IPS-11a (cell line): ENCODE results near the gene FAT1.

ENCODE experiments used
- H3K4me3 ChIP-seq: one replicate; pipeline ENCODE4 v1.5.1; 2013; ENCODE audit warnings: low read depth, low read length, control low read depth

The FAT1 gene

DNA sequence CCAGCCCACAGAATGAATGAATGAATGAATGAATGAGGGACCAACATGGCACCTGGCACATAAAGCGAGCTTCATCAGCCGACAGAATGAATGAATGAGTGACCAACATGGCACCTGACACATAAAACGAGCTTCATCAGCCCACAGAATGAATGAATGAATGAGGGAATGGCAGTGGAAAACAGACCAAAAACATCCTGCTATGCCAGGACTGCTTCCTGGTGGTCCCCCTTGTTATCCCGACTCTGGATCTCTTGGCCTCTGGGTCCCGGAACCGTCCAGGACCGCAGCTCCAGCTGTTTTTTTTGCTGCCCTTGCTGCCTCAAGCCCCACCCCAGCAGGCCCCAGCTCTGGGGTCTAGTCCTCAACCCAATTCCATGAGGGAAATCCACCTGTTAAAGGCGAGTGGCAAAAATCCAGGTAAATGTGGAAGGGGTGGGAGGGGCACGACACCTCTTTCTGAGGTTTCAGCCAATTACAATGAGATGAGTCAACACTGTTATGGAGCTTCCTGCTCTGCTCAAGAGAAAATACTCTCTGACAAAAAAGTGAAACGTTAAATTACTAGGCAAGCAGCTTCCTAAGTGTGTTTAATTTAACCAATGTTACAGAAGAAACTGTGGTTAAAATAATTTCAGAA is 96.3 kb downstream of the FAT1 start:
- H3K4me3 ChIP-seq = no peak overlapping the region

DNA sequence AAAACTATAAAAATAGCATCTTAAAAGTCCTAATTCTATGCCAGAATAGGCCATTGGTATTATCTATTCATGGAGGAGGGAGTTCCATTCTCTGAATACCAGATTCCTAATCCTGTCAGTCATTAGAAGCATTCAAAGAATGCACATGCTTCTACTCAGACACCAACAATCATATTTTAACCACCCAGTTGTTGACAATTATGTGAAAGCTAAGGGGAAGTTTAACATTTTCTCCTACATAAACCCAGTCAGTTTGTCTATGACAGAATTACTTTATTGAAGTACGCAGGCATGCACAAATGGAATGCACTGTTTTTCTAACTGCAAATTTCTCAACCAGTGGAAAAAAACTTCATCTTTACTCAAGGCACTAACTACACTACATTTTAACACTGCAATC is 98.7 kb downstream of the FAT1 start:
- no peak overlapping the region for H3K4me3 ChIP-seq

DNA sequence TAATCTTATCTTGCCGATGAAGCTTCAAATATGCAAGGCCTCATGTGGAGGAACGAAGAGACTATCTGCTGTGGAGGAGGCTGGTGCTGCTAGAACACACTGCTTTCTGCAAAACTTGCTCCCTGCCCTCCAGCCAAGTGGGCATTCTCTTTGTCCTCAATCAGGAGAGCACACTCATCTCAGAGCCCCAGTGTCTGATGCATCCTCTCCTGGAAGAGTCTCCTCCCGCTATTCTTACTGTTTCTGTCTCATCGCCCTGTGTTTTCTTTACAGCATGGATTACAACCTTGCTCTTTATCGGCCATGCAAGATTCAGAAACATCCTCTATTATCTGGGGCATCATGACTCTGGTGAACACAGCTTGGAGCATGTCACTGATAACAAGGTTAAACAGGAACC is 100.1 kb downstream of the FAT1 start:
- H3K4me3 ChIP-seq = no peak overlapping the region

DNA sequence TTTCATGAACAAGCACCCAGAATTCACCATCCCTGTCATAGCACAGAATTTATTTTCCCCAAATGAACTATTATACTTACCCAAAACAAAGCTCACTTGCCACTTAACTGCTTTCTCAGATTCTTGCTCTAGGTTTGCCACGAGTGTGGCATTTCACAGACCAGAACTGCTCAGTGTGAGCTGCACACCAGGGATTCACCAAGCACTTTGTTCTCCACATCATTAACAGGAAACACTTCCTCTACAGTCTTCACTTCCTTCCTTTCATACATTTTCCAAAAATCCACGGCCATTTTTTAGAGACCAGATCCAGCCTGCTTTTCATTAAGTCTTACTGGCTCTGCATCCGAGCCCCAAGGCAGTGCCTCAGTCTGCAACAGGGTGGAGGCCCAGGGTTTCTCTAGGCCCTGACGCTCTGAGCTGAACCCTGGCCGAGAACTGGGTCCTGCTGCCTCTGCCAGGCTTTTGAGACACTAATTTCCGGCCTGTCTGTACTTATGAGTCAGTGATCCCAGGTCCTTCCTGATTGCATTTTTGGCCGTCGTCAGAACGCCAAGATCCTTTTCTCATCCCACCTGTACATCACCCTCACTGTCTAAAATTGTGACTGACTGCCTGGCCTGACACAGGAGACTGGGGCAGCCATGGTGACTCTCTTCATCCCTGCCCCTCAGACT is 100.7 kb downstream of the FAT1 start:
- no peak overlapping the region for H3K4me3 ChIP-seq

DNA sequence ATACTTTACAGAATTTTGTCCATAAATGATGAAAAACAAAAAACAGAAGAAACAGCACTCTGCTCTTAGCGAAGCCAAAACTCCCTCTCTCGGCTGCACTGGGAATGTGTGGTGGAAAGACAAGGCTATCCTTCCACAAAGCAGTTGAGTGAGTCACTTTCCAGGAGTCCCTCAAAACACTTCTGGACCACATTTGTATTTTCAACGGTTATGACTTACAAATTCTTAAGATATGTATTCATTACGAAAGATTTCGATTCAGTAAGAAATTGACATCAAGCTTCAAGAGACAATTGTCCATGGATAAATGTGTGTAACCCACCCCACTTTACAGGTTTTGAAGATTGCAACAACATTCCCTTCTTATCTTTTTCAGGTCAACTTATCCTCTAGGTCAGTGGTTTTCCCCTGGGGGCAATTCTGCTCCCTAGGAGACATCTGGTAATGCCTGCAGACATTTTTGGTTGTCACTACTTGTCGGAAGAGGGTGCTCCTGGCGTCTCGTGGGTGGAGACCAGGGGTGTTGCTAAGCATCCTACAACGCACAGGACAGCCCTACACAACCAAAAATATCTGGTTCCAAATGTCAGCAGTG is 101.6 kb downstream of the FAT1 start:
- no peak overlapping the region for H3K4me3 ChIP-seq

DNA sequence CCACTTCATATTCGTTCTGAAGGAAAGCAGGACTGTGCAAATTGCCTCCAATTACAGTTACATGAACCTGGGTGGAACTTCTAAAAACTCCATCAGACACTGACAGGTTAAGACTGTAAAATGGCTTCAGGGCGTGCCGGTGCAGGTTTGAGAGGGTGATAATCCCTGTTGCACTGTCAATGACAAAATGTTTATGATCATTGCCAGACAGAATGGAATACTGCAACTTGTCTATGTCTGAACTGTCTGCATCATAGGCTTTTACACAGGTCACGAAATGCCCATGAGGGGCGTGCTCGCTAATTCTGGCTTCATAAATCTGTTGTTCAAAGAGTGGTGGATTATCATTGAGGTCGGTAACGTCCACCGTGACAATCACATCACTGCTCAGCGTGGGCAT is 104.6 kb downstream of the FAT1 start:
- H3K4me3 ChIP-seq = no peak overlapping the region

DNA sequence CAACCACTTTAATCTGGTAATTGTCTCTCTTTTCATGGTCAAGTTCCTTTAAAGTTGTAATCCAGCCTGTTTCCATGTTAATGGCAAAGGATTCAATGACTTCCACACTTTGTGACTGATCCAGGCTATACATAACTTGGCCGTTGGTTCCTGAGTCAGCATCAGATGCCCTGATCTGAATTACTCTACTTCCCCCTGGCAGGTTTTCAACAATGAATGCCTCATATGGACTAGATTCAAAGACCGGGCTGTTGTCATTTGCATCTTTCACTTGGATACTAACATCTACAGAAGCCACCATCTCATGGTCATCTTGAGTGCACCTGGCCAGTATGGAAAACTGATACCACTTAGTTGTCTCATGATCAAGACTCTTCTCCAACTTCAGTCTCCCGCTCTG is 105.7 kb downstream of the FAT1 start:
- H3K4me3 ChIP-seq = no peak overlapping the region

DNA sequence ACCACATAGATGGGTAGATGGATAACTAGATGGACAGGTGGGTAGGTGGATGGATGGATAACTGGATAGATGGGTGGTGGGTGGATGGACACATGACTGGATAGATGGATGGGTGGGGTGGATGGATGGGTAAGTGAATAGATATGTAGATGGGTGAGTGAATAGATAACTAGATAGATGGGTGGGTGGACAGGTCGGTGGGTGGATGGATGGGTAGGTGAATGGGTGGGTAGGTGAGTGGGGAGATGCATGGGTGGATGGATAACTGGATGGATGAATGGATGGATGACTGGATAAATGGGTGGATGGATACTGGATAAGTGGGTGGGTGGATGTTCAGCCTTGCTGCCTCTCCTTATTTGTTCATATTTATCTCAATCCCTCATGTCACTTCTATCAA is 116.2 kb downstream of the FAT1 start:
- no peak overlapping the region for H3K4me3 ChIP-seq

DNA sequence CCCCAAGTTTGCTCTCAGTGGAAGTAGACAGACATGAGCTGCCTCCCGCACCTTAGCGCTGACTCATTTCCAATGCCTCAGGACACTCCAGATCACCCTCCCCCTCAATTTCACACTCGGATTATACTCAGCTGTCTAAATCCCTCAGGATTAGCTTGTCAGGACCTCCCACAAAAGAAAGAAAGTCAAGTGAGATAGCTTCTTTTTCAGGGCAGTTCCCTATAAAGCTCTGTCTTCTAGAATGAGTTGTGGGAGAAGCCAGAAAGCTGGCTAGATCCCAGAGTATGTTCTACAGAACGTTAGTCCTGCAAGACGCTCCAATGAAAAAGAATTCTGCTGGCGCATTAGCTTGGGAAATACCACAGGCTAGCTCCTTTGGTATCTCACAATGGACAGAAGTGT is 117.1 kb downstream of the FAT1 start:
- no peak overlapping the region for H3K4me3 ChIP-seq

DNA sequence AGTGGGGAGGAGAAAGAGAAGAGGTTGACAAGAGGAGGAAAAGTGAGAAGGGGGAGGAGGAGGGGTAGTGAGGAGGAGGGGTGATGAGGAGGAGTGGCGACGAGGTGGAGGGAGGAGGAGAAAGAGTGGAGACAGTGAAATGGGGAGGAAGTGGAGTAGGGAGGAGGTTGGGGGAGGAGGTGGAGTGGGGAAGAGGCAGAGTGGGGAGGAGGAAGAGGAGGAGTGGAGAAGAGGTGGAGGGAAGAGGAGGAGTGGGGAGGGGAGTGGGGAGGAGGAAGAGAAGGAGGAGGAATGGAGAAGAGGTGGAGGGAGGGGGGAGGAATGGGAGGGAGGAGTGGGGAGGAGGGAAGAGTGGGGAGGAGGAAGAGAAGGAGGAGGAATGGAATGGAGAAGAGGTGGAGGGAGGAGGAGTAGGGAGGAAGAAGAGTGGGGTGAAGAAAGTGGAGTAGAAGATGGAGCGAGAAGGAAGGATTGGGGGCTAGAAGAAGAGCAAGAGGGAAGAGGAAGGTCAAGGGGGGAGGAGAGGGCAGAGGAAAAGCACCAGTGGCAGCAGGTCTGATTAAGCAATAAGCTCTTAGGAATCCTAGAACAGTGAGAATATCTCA is 118.3 kb downstream of the FAT1 start:
- no peak overlapping the region for H3K4me3 ChIP-seq

DNA sequence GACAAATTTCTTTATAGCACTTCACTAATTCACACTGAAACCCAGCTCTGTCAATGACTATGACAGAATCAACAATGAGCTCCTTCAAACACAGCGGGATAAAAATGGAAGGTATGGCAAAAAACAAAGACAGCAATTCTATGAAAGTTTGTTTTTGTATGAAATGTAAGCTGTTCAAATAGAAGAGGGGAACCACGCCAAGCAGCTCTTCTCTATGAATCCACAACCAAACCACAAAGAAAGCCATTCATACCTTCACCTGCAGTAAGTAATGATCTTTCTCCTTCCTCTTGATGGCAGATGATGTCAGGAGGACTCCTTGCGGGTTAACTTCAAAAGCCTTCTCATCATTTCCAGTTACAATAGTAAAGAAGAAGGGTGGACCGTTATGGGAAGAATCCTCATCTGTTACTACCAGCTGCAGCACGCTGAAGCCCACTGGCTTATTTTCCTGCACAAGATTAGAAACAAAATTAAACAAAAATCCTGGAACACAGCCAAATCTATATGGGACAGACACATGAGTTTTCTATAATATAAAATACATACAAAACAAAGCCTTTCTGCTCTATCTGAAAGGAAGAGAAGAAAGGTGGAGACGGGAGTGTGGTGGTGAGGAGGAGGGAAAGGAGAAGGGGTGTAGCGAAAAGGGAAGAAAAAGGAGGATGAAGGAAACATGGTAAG is 119.4 kb downstream of the FAT1 start:
- H3K4me3 ChIP-seq = no peak overlapping the region

DNA sequence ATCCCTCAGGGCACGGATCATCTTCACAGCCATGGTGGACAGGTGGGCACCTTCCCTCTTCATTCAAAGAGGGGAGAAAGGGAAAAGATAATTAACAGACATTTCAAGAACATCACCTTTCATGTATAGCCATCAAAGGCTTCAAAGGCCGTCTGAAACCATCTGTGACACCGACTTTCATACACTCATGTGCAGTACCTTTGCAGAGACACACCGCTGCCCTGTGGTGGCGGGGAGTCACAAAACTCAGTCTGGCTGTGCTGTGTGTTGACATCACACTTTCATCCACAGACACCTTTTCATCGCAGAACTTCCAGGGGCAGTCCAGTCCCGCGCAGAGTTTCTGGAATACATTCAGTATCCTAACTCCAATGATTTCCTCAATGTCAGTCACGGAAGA is 120.7 kb downstream of the FAT1 start:
- no peak overlapping the region for H3K4me3 ChIP-seq

DNA sequence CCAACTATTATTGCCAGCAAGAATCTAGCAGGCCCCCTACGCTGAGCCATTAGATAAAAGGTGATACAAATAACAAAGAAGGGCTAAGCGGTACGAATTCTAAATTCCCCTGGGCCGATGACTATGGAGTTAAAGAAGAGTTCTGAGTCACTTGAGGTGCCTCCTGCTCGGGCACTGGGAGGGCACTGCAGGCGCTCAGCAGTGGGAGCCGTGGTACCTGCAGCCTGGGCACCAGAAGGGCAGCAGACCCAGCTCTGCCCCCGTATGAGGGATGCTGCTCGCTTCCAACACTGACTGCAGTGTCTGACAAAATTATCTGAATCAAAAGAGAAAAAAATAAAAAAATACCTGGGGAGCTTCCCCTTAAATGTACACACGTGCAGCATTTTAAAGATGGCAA is 124.2 kb downstream of the FAT1 start:
- no peak overlapping the region for H3K4me3 ChIP-seq

DNA sequence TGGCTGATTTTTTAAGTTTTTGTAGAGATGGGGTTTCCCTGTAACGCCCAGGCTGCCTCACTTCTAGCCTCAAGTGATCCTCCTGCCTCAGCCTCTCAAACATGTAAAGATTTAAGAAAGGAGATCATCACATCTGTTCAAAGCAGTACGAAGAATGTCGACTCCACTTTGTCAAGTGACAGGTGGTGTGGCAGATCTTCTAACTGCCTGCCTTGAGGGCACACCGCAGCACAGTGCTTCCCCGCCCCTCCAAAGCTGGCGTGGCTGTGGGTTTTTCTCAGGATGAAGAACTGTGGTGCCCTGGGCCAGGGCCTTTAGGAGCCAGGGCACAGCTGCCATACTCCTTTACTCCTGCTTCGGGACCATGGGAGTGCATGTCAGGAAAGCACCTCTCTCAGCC is 125.0 kb downstream of the FAT1 start:
- no peak overlapping the region for H3K4me3 ChIP-seq

DNA sequence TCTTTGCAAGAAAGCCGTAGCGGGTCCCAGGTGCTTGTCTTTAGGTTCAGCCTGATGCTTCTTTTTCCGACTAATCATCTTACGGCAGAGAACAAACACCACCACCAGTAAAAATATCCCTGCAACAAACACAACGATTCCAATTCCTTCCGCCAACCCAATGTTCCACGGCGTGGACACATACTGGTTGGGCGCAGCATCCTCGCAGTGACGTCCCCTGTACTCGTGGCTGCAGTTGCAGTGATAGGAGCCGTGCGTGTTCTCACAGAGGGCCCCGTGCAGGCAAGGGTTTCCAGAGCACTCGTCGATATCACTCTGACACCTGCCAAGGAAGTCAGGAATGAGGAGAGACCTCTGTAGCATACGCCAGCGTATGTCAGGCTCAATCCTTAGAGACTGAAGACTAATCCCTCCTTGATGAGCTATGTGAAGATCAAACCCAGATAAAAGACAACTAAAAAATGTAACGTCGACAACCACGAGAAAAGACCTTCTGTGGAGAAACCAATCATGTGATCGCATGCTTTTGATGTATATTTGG is 126.7 kb downstream of the FAT1 start:
- H3K4me3 ChIP-seq = no peak overlapping the region

DNA sequence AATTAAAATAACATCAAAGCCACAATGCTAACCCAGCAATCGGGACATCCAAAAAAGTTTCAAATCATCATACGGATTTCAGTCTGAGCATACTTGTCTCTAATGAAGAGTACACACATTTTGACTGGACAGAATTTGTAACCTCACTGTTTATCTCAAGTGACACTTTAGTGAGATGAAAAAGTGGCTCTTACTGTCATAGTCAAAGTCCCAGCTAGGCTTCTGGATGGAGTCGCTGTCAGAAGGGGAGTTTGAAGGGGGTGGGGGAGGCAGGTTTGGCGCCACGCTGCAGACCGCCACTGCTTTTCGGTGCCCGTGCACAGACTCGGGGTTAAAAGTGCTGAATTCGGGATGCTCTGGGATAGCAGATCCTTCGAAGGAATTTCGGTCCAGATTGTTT is 127.3 kb downstream of the FAT1 start:
- no peak overlapping the region for H3K4me3 ChIP-seq

DNA sequence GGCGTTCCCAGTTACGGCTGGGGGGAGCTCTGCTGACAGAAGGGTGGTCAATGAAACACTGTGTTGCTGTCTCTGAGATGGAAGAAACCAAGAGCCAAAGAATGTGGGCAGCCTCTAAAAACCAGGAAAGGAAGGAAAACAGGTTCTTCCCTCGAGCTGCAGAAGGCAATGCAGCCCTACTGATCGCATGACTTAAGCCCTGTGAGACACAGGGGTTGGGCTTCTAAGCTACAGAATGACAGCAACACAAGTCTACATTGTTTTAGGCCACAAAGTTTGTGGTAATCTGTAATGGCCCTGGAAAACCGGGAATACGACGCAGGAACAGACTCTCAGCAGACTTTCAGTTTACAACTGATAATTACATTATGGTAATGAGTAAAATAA is 130.1 kb downstream of the FAT1 start:
- no peak overlapping the region for H3K4me3 ChIP-seq

DNA sequence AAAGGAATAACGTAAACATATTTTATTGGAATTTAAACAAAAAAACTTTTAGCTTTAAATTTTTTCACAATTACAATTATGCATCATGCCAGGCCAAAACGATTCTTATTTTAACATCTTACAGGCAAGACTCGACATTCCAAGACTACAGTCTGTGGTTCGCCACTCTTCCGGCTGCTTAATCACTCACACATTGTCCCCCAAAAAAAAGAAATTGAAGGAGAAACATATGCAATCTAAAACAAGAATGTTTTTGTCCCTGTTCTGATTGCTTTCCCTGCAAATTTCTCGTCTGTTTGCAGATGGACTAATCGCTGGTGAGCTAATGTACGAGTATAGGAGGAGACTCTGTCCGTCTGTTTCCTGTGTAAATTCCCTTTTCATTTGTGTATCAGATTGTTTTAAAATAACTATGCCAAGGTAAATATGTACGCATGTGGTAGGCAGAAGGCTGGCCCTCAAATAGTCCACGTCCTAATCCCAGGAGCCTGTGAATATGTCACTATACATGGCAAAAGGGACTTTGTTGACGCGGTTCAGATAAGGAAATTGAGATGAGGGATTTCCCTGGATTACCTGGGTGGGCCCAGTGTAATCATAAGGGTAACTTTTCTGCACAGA is 130.6 kb downstream of the FAT1 start:
- no peak overlapping the region for H3K4me3 ChIP-seq

DNA sequence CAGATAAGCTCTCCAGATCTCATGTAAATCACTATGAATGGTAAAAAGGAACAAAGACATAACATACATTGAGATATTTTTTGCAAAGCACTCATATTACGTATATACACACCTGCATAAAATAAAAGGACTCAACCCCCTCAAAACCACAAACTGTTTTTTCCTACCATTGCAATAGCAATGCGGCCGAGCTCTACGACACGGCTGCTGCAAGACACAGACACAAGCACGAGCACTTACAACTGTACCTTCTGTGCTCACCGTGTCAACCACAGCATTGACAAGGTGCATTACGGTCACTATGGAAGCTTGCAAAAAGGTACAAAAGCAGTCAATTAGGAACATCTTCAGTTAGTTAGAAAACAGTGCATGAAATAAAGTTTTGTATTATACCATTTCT is 131.2 kb downstream of the FAT1 start:
- H3K4me3 ChIP-seq = no peak overlapping the region

DNA sequence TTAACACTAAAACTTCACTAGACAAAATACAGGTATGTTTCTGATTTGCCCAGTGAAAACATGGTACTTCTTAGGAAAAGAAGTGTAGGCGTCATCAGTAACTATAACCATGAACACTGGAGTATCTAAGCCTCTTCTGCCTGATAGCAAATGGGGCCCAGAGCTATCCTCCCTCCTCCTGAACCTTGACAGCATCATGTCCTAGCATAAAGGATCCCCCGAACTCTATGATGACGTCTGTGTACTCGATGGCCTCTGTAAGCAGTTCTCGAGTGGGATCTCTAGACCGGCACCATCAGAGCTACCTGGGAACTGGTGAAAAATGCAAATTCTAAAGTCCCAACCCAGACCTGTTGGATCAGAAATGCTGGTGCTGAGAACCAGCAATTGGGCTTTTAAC is 132.0 kb downstream of the FAT1 start:
- H3K4me3 ChIP-seq = no peak overlapping the region

DNA sequence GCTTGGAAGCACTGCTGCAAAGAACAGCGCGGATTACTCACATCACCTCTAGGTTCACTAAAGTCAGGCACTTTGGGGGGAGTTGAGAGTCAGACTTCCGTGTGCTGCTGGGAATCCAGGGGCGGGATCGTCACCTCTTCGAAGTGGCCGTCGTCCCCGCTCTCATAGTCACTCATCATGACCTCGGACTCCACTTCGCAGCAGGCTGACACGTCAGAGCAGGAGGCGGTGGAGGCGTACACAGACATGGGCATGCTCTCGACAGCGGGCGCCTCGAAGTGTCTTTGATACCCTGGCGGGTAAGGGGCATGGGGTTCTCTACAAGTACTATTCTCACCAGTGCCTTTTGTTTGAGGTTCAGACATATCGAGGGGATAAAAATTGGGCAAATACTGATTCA is 135.2 kb downstream of the FAT1 start:
- H3K4me3 ChIP-seq = no peak overlapping the region
